OCI-LY7 (cell line): Measurements from ENCODE around the gene CAPN10. TPM values are rescaled to one million over a fixed set of nuclear protein-coding genes. Genes with fewer than 3 reads are reported as not detected.

ENCODE experiments used
- BruUV-seq: library from RNA; stranded (reverse); fragments of 400-500 nt; replicated peaks from 2 replicates; lab custom pipeline; 2021; lab: Mats Ljungman, UMichigan
- CTCF ChIA-PET: fragments of 300-600 bp; sonication (Branson Sonifier 250); formaldehyde crosslinking; loops from one replicate; lab custom pipeline; 2022; ENCODE audit warnings: antibody characterized with exemption; ENCODE audit not compliant: unreplicated experiment; lab: Charles Lee
- POLR2A ChIA-PET: fragments of 300-600 bp; sonication (Branson Sonifier 250); formaldehyde crosslinking; loops from one replicate; lab custom pipeline; 2022; ENCODE audit warnings: antibody characterized with exemption; lab: Charles Lee
- DNase-seq: peaks from one replicate; pipeline ENCODE4 v3.0.0-alpha.2; 2015; ENCODE audit warnings: low spot score
- H2AFZ ChIP-seq: fragments of 200-600 bp; sonication (generic), shearing (Covaris generic); 2 replicates; pipeline ENCODE4 v1.6.1; 2014; ENCODE audit warnings: mild to moderate bottlenecking, antibody characterized with exemption, low read length, moderate library complexity
- H3K27ac ChIP-seq: fragments of 200-600 bp; sonication (generic); 2 replicates; pipeline ENCODE4 v1.5.1; 2014; ENCODE audit warnings: mixed run types, low read depth, mild to moderate bottlenecking, moderate library complexity, low read length, inconsistent platforms; ENCODE audit not compliant: poor library complexity, severe bottlenecking
- H3K36me3 ChIP-seq: fragments of 200-600 bp; sonication (generic); 2 replicates; pipeline ENCODE4 v1.6.1; 2014; ENCODE audit warnings: mild to moderate bottlenecking, antibody characterized with exemption, low read length, moderate library complexity, mixed read lengths; ENCODE audit not compliant: insufficient read depth
- H3K4me1 ChIP-seq: fragments of 200-600 bp; sonication (generic); 2 replicates; pipeline ENCODE4 v1.5.1; 2014; ENCODE audit warnings: mild to moderate bottlenecking, low read length; ENCODE audit not compliant: insufficient read depth, poor library complexity, severe bottlenecking
- H3K4me2 ChIP-seq: fragments of 200-600 bp; sonication (generic); 2 replicates; pipeline ENCODE4 v1.6.1; 2014; ENCODE audit warnings: mild to moderate bottlenecking, low read length
- H3K4me3 ChIP-seq: fragments of 200-600 bp; sonication (generic); 2 replicates; pipeline ENCODE4 v1.5.1; 2014; ENCODE audit warnings: mild to moderate bottlenecking, low read depth, low read length; ENCODE audit not compliant: poor library complexity, severe bottlenecking
- H3K79me2 ChIP-seq: fragments of 200-600 bp; sonication (generic); 2 replicates; pipeline ENCODE4 v1.6.1; 2016; ENCODE audit warnings: low read depth, mild to moderate bottlenecking, low read length, moderate library complexity, mixed read lengths; ENCODE audit not compliant: insufficient read depth
- H3K9me2 ChIP-seq: fragments of 200-600 bp; sonication (generic); 2 replicates; pipeline ENCODE4 v1.6.1; 2016; ENCODE audit warnings: mild to moderate bottlenecking, low read length, mixed read lengths; ENCODE audit not compliant: insufficient read depth
- H3K9me3 ChIP-seq: fragments of 200-600 bp; sonication (generic); 2 replicates; pipeline ENCODE4 v1.6.1; 2014; ENCODE audit warnings: mild to moderate bottlenecking, mixed run types, low read length, mixed read lengths
- H4K20me1 ChIP-seq: fragments of 200-600 bp; sonication (generic); 2 replicates; pipeline ENCODE4 v1.6.1; 2014; ENCODE audit warnings: mild to moderate bottlenecking, antibody characterized with exemption, low read length, moderate library complexity, mixed read lengths; ENCODE audit not compliant: insufficient read depth
- EZH2phosphoT487 ChIP-seq: fragments of 200-600 bp; sonication (generic); IDR thresholded peaks from 2 replicates; pipeline ENCODE4 v1.6.1; 2018; ENCODE audit warnings: low read depth, borderline replicate concordance, mild to moderate bottlenecking, mixed run types, antibody characterized with exemption, low read length, moderate library complexity, mixed read lengths
- intact Hi-C: fragments of 100-400 bp; cut with micrococcal nuclease; formaldehyde crosslinking; loops from one replicate; pipeline ENCODE4 v1.10.0; 2022; ENCODE audit not compliant: unreplicated experiment
- total RNA-seq, 2 experiments: library from RNA; depleted of rRNA in 1 of 2; stranded (reverse); fragments of >200 nt in 1 of 2; shearing (Covaris generic) in 1 of 2; gene quantifications; 2 replicates each; pipeline ENCODE4 v1.2.3, GENCODE V29; 2014 to 2022
- TF ChIP-seq, protein P1 (sequence below): fragments of 200-600 bp; sonication (generic); conservative IDR thresholded peaks from 2 replicates; pipeline ENCODE4 v1.5.1; 2014; ENCODE audit warnings: mild to moderate bottlenecking, antibody characterized with exemption, low read length, moderate library complexity, mixed read lengths

CAPN10 gene
- total RNA-seq, 2 experiments from 2014 or later: 70.6 to 78.1 TPM

DNA sequence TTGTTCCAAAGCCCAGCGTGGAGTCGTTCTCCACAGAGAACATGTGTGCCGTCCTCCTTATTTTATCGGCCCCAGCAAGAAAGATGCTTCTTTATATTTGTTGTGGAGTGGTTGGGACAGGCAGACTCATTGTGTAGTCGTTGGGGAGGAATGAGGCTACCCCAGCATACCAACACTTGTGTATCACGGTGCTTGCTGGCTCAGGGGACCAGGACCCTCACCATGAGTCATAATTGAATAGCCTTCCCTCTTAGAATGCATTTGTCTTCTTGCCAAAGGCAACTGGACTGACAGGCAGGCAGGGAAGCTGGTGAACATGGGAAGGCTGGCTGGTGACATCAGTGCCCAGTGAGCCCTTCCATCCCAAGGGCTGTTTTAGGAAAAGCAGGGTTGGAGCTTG, 4.7 kb downstream of the CAPN10 start:
- POLR2A ChIA-PET: no interaction called here
- Histone ChIP-seq H4K20me1 (peaks cover 10% of the 10 kb centered on the region; the same call in 1 of the 2 replicates), H2AFZ (no peak overlapping the region), H3K79me2 (peaks cover 21% of the 10 kb centered on the region), H3K4me3 (no peak overlapping the region), H3K4me1 (peaks cover 17% of the 10 kb centered on the region), H3K4me2 (no peak overlapping the region), H3K27ac (no peak overlapping the region), H3K36me3 (peaks cover 35% of the 10 kb centered on the region; the same call in 1 of the 2 replicates), H3K9me2 (no peaks in the 10 kb centered on the region), H3K9me3 (no peaks in the 10 kb centered on the region)
- no peak for TF ChIP-seq EZH2phosphoT487
- TF ChIP-seq, protein P1, sequence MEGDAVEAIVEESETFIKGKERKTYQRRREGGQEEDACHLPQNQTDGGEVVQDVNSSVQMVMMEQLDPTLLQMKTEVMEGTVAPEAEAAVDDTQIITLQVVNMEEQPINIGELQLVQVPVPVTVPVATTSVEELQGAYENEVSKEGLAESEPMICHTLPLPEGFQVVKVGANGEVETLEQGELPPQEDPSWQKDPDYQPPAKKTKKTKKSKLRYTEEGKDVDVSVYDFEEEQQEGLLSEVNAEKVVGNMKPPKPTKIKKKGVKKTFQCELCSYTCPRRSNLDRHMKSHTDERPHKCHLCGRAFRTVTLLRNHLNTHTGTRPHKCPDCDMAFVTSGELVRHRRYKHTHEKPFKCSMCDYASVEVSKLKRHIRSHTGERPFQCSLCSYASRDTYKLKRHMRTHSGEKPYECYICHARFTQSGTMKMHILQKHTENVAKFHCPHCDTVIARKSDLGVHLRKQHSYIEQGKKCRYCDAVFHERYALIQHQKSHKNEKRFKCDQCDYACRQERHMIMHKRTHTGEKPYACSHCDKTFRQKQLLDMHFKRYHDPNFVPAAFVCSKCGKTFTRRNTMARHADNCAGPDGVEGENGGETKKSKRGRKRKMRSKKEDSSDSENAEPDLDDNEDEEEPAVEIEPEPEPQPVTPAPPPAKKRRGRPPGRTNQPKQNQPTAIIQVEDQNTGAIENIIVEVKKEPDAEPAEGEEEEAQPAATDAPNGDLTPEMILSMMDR: no peak
- CTCF ChIA-PET: no interaction called here
- DNase-seq: no peak
- intact Hi-C loops: no loop called here
- no TSS peak for BruUV-seq

DNA sequence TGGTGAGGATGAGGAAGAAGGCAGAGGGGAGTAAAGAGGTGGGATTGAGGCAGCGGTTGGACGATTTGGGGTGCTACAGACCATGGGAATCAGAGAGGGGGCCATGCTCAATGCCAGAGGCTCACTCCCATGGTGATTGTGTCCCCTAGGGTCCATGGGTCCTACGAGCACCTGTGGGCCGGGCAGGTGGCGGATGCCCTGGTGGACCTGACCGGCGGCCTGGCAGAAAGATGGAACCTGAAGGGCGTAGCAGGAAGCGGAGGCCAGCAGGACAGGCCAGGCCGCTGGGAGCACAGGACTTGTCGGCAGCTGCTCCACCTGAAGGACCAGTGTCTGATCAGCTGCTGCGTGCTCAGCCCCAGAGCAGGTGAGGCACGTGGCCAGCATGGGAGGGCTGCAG, 5.2 kb downstream of the CAPN10 start:
- intact Hi-C loops: no loop called here
- H3K9me2 ChIP-seq: no peaks in the 10 kb centered on the region
- H3K36me3 ChIP-seq: peaks cover 35% of the 10 kb centered on the region; the same call in 1 of the 2 replicates
- H3K4me3 ChIP-seq: no peak overlapping the region
- ChIA-PET CTCF (no interaction called here), POLR2A (no interaction called here)
- H3K79me2 ChIP-seq: peaks cover 21% of the 10 kb centered on the region
- no peak overlapping the region for H3K4me2 ChIP-seq
- peaks cover 17% of the 10 kb centered on the region for H3K4me1 ChIP-seq
- TF ChIP-seq, protein P1: no peak
- TF ChIP-seq EZH2phosphoT487: no peak
- no TSS peak for BruUV-seq
- no peak for DNase-seq
- H4K20me1 ChIP-seq: peaks cover 10% of the 10 kb centered on the region; the same call in 1 of the 2 replicates
- no peaks in the 10 kb centered on the region for H3K9me3 ChIP-seq
- H2AFZ ChIP-seq: no peak overlapping the region
- H3K27ac ChIP-seq: no peak overlapping the region

DNA sequence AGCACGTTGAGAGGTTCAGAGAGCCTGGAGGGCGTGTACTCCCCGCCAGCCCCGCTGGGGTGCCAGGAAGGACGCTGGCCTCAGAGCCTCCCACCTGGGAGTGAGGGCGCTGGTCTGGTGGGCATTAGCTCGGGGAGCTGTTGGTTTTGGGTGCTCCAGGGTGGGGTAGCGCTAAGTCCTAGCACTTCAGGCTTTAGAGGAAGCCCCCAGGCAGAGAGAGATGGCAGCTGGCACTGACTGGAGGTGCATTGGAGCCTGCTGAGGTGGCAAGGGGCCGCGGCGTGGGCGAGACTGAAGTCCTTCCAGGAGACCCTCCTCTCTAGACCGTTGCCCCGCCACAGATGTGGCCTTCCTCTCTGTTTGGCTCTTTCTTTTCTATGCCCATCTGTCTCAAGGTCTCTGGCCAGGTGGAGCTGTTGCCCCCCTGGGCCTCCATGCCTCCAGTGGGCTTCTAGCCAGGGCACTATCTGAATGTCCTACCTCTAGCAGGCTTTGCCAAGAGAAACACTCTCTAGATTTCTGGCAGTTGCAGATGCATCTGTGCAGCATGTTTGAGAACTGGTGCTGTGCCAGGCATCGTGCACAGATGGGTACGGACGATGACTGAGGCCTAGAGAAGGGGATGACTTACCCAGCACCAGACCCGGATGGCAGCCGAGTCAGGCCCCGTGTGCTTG, 6.6 kb downstream of the CAPN10 start:
- BruUV-seq: no TSS peak
- Histone ChIP-seq H3K4me3 (no peak overlapping the region), H3K79me2 (peaks cover 8% of the 10 kb centered on the region), H3K9me2 (no peaks in the 10 kb centered on the region), H3K36me3 (peaks cover 37% of the 10 kb centered on the region; the same call in 1 of the 2 replicates), H4K20me1 (peaks cover under 1% of the 10 kb centered on the region; the same call in 1 of the 2 replicates), H3K27ac (no peak overlapping the region), H3K4me2 (no peak overlapping the region), H3K4me1 (peaks cover 8% of the 10 kb centered on the region), H3K9me3 (no peaks in the 10 kb centered on the region), H2AFZ (no peak overlapping the region)
- CTCF ChIA-PET: interaction anchor here (0.7 kb wide), 1 partner anchor 8 kb away, joined by 3 read pairs; no protein-coding TSS in a partner anchor
- no peak for TF ChIP-seq EZH2phosphoT487
- TF ChIP-seq, protein P1: no peak
- no peak for DNase-seq
- POLR2A ChIA-PET: no interaction called here
- intact Hi-C loops: no loop called here
